ENCODE measurements around the gene ANG.
A peak's percentile ranks its signal among the peaks of the same experiment; 100 is the strongest.

Gene ANG

DNA sequence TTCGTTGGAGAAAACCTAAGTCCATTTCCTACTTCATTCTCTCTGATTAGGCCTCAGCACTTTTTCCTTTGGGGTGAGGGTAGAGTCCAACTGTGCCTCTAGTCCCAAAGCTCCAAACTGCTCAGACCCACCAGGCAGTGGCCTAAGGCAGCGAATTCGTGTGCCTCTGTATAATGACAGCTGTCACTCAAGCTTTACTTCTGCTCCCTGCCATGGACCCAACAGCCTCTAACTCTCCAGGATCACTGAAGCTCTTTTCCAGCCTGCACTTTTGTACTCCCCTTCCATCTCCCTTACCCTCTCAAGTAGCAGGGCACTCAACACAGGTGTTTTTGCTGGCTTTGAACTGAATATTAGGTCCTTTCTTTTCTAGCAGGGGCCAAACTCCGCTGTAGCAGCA lies 32.3 kb upstream of the ANG start:
- Histone ChIP-seq H3K9me3 (ENCODE audit: insufficient read depth, low read length) (no peaks in the 10 kb centered on the region), H3K4me3 (ENCODE audit: low read length) (no peak overlapping the region), H3K4me2 (ENCODE audit: low read length) (no peak overlapping the region), H2AFZ (ENCODE audit: low read depth, low read length) (no peak overlapping the region), H3K4me1 (ENCODE audit: low read length) (no peaks in the 10 kb centered on the region), H3K36me3 (replicated peaks; ENCODE audit: low read depth, low read length) (no peaks in the 10 kb centered on the region), H3K27ac (ENCODE audit: low read length) (no peak overlapping the region), H3K79me2 (ENCODE audit: low read length) (no peaks in the 10 kb centered on the region), H3K27me3 (ENCODE audit: low read depth, low read length) (no peaks in the 10 kb centered on the region), H3K9ac (ENCODE audit: low read length) (no peak overlapping the region), H4K20me1 (ENCODE audit: insufficient read depth, low read length) (no peaks in the 10 kb centered on the region)
- TF ChIP-seq EZH2phosphoT487 (IDR thresholded peaks at IDR 0.05; ENCODE audit: low read depth), result no peak
- no peak for TF ChIP-seq CTCF (IDR thresholded peaks at IDR 0.05; ENCODE audit: low read depth, low read length)

DNA sequence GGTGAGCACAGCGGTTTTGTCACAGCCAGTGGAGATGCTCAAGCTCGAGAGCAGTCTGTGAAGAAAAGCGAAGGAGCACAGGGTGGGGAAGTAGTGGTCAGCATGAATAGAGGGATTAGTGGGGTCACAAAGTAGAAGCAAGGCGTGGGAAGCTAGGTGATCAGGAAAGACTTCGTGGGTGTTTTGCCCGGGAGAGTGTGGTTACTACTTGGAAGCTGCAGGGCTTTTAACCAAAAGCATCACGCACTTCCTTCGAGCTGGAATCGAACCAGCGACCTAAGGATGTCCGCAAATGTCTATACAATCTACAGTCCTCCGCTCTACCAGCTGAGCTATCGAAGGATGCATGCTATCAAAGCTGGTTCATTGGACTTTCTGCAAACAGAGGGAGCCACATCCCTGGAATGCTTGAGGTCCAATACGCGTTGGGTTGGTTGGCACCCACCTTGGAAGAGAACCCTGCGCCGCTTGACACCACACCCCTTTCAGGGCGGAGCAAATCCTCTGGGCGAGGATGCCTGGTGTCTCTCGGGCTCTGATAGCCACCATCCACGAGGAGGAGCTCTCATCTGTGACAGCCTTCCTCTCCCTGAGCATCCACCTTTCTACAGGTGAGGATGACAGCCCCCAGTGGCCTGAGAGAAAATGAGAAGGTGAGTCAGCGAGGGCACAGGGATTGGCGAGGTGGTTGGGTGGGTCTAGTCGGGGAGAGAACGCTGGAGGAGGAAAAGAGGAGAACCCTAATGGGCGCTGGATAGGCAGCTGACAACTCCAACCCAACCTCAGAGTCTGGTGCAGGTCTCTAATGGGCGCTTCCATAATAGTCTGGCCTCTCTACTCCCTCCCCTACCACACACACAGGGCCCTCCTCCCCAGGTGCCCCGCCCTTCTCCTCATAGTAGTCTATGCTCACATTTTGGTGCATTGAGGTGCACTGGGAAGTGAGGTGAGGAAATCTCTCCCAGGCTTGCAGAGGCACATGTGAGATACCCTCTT lies 31.1 kb upstream of the ANG start:
- Histone ChIP-seq H4K20me1 (ENCODE audit: insufficient read depth, low read length) (no peaks in the 10 kb centered on the region), H3K36me3 (replicated peaks; ENCODE audit: low read depth, low read length) (no peaks in the 10 kb centered on the region), H3K79me2 (ENCODE audit: low read length) (no peaks in the 10 kb centered on the region), H3K4me2 (ENCODE audit: low read length) (no peak overlapping the region), H3K27ac (ENCODE audit: low read length) (no peak overlapping the region), H3K9ac (ENCODE audit: low read length) (no peak overlapping the region), H3K9me3 (ENCODE audit: insufficient read depth, low read length) (no peaks in the 10 kb centered on the region), H3K4me3 (ENCODE audit: low read length) (no peak overlapping the region), H3K27me3 (ENCODE audit: low read depth, low read length) (no peaks in the 10 kb centered on the region), H3K4me1 (ENCODE audit: low read length) (no peaks in the 10 kb centered on the region), H2AFZ (ENCODE audit: low read depth, low read length) (no peak overlapping the region)
- TF ChIP-seq EZH2phosphoT487 (IDR thresholded peaks at IDR 0.05; ENCODE audit: low read depth), result no peak
- peak; percentile 8; the same call in 1 of the 2 replicates for TF ChIP-seq CTCF (IDR thresholded peaks at IDR 0.05; ENCODE audit: low read depth, low read length)

DNA sequence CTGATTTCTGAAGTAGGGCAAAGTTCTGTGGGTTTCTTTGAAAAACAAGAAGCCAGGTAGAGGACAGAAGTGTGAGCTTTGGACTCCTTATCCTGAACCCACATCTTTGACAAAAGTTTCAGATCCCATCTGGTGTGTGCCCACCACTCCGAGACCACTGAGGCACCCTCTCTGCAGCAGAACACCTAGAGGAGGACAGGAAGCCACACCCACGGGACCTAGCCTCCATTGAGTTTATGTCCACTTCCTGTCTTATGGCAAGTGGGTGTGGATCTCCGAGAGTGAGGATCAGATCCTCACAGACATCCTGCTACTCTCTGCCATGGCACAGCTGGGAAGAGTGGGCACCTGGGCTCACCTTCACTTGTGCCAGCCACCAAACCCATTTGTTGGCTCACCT lies 30.3 kb upstream of the ANG start:
- no peak overlapping the region for H3K4me2 ChIP-seq (ENCODE audit: low read length)
- no peaks in the 10 kb centered on the region for H4K20me1 ChIP-seq (ENCODE audit: insufficient read depth, low read length)
- no peak overlapping the region for H3K27ac ChIP-seq (ENCODE audit: low read length)
- no peaks in the 10 kb centered on the region for H3K9me3 ChIP-seq (ENCODE audit: insufficient read depth, low read length)
- no peaks in the 10 kb centered on the region for H3K4me1 ChIP-seq (ENCODE audit: low read length)
- H3K4me3 ChIP-seq (ENCODE audit: low read length), result no peak overlapping the region
- no peaks in the 10 kb centered on the region for H3K36me3 ChIP-seq (replicated peaks; ENCODE audit: low read depth, low read length)
- no peak overlapping the region for H3K9ac ChIP-seq (ENCODE audit: low read length)
- no peak overlapping the region for H2AFZ ChIP-seq (ENCODE audit: low read depth, low read length)
- TF ChIP-seq EZH2phosphoT487 (IDR thresholded peaks at IDR 0.05; ENCODE audit: low read depth) (no peak), CTCF (IDR thresholded peaks at IDR 0.05; ENCODE audit: low read depth, low read length) (no peak)
- H3K27me3 ChIP-seq (ENCODE audit: low read depth, low read length), result no peaks in the 10 kb centered on the region
- no peaks in the 10 kb centered on the region for H3K79me2 ChIP-seq (ENCODE audit: low read length)

GRCh38 chr14:20659336-20659735 lies 29.2 kb upstream of the ANG start:
- Histone ChIP-seq H3K4me1 (ENCODE audit: low read length) (no peaks in the 10 kb centered on the region), H3K27me3 (ENCODE audit: low read depth, low read length) (no peaks in the 10 kb centered on the region), H3K9me3 (ENCODE audit: insufficient read depth, low read length) (no peaks in the 10 kb centered on the region), H4K20me1 (ENCODE audit: insufficient read depth, low read length) (no peaks in the 10 kb centered on the region; the same call in 1 of the 2 replicates), H3K9ac (ENCODE audit: low read length) (no peak overlapping the region), H3K27ac (ENCODE audit: low read length) (no peak overlapping the region), H3K36me3 (replicated peaks; ENCODE audit: low read depth, low read length) (no peaks in the 10 kb centered on the region), H3K79me2 (ENCODE audit: low read length) (no peaks in the 10 kb centered on the region), H3K4me2 (ENCODE audit: low read length) (no peak overlapping the region), H3K4me3 (ENCODE audit: low read length) (no peak overlapping the region), H2AFZ (ENCODE audit: low read depth, low read length) (no peak overlapping the region)
- no peak for TF ChIP-seq CTCF (IDR thresholded peaks at IDR 0.05; ENCODE audit: low read depth, low read length)
- no peak for TF ChIP-seq EZH2phosphoT487 (IDR thresholded peaks at IDR 0.05; ENCODE audit: low read depth)
